SK-N-DZ (cell line): Measurements from ENCODE around the gene SCAMP3.

Source experiments
- DNase-seq: peaks from one replicate; pipeline ENCODE4 v3.0.0-alpha.2; 2015; ENCODE audit warnings: low spot score

Gene SCAMP3

GRCh38 chr1:155207806-155208540 is 54.2 kb downstream of the SCAMP3 start, which contains the start of gene THBS3:
TSS of gene THBS3 (minus strand) at chr1:155207897. CDS start at chr1:155207876, 21 bp downstream.
- peak; percentile 54 for DNase-seq

GRCh38 chr1:155206891-155207805 is 55.0 kb downstream of the SCAMP3 start:
- DNase-seq, result peak; percentile 92
